ENCODE data around the gene GNAZ.

- TF ChIP-seq POLR2A (IDR thresholded peaks at IDR 0.05; ENCODE audit: extremely low read depth, insufficient read length) (no peak), MAX (IDR thresholded peaks at IDR 0.05; ENCODE audit: low read depth, low read length) (no peak), CTCF (IDR thresholded peaks at IDR 0.05; ENCODE audit: low read depth, low read length) (no peak)
Observed at GRCh38 chr22:23033116-23033905, 37.0 kb upstream of the GNAZ start.

All from NB4 (cell line).